ENCODE measurements around the gene DUOXA2. TPM values are rescaled to one million over a fixed set of nuclear protein-coding genes. Genes with fewer than 3 reads are reported as not detected.
"Not testable (repeated sequence)": the region's sequence is repeated elsewhere in the genome, so short reads cannot be mapped to it uniquely, and the experiment has no call there.

The DUOXA2 gene
- polyA plus RNA-seq, 1 experiment = not detected

DNA sequence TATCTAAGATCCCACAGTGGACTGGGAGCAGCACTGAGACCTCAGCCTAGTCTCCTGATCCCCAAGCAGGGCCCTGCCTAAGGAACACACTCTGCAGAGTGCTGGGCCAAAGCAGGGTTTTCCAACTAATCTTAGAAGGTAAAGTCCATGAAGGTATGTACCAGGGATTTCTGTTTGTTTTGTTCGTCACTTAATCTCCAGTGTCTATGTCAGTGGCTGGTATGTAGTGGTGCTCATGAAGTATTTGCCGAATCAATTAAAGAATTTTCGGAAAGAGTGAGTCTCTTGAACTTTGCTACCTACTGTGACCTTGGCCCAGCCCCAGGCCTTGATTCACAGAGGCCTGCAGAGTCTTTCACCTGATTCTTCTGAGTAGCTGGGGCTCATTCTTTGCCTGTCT, 17.4 kb downstream of the DUOXA2 start:
- TF ChIP-seq, protein P1, sequence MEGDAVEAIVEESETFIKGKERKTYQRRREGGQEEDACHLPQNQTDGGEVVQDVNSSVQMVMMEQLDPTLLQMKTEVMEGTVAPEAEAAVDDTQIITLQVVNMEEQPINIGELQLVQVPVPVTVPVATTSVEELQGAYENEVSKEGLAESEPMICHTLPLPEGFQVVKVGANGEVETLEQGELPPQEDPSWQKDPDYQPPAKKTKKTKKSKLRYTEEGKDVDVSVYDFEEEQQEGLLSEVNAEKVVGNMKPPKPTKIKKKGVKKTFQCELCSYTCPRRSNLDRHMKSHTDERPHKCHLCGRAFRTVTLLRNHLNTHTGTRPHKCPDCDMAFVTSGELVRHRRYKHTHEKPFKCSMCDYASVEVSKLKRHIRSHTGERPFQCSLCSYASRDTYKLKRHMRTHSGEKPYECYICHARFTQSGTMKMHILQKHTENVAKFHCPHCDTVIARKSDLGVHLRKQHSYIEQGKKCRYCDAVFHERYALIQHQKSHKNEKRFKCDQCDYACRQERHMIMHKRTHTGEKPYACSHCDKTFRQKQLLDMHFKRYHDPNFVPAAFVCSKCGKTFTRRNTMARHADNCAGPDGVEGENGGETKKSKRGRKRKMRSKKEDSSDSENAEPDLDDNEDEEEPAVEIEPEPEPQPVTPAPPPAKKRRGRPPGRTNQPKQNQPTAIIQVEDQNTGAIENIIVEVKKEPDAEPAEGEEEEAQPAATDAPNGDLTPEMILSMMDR (IDR thresholded peaks at IDR 0.05; ENCODE audit: insufficient read depth, low read depth, low read length) = no peak
- no peak overlapping the region for H3K4me3 ChIP-seq (ENCODE audit: low read depth, low read length)
- ChIA-PET CTCF (interaction anchor here (0.6 to 5.0 kb wide), 4 partner anchors 9 to 269 kb away, joined by 3 to 24 read pairs (median 8); no protein-coding TSS in a partner anchor), POLR2A (no interaction called here)
- peaks cover 52% of the 10 kb centered on the region for H3K27me3 ChIP-seq (ENCODE audit: control insufficient read depth, insufficient read depth, low read length)
- DNase-seq (ENCODE audit: low read depth) = no peak
- H3K36me3 ChIP-seq (ENCODE audit: control insufficient read depth, insufficient read depth, low read length) = no peaks in the 10 kb centered on the region; the same call in 1 of the 2 replicates

DNA sequence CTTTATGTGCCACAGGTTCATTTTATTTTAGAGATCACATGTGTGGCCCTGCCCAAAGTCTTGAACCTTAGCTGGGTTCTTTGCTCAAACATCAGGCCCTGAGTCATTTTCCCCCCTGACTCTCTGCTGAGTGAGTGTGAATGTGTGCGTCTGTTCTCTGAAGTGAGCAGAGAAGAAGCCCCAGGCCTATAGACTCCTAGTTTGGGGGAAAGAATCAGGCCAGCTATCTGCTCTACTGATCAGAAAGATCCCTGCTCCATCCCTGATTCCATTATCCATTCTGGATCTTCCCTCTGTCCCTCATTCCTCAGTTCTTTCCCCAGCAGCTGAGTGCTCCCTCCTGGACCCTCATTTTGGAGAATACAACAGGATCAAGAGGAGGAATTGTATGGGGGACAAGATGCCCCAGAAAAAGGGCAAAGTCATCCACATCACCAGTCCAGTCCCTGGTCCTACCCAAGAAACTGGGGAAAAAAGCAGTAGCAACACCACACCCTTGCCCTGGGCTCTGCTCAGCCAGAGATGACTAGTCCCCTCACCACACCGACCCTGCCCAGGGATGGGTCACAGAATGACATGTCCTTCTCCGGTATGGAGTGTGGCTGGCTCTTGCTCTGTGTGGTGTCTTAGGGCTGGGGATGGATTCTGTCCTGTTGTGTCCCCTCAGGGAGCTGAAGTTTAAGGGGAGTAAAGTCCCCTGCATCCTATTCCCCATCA, 18.9 kb downstream of the DUOXA2 start:
- TF ChIP-seq, protein P1 (IDR thresholded peaks at IDR 0.05; ENCODE audit: insufficient read depth, low read depth, low read length) = no peak
- Histone ChIP-seq H3K36me3 (ENCODE audit: control insufficient read depth, insufficient read depth, low read length) (no peaks in the 10 kb centered on the region), H3K4me3 (ENCODE audit: low read depth, low read length) (no peak overlapping the region), H3K27me3 (ENCODE audit: control insufficient read depth, insufficient read depth, low read length) (peaks cover 50% of the 10 kb centered on the region)
- ChIA-PET POLR2A (no interaction called here), CTCF (interaction anchor here (0.7 to 5.0 kb wide), 4 partner anchors 15 to 72 kb away, joined by 3 to 24 read pairs (median 4); no protein-coding TSS in a partner anchor)
- no peak for DNase-seq (ENCODE audit: low read depth)

DNA sequence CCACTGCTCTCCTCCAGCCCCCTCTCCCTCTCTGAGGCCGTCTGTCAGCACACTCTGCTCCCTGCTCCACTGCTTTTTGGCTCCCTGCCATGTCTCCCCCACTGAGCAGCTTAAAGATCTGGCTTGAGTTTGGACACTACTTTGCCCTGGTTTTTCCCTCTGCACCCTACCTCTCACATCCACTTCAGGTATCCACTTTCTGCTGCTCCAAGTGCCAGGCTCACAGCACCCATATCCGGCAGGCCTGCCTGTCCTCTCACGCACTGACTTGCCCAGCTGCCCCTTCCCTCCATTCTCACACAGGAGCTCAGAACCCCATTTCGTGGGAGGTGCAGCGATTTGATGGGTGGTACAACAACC, 19.4 kb downstream of the DUOXA2 start:
- no peak overlapping the region for H3K4me3 ChIP-seq (ENCODE audit: low read depth, low read length)
- ChIA-PET POLR2A (no interaction called here), CTCF (interaction anchor here (1.2 to 5.0 kb wide), 3 partner anchors 15 to 71 kb away, joined by 3 to 24 read pairs (median 3); no protein-coding TSS in a partner anchor)
- no peak for DNase-seq (ENCODE audit: low read depth)
- peaks cover 44% of the 10 kb centered on the region for H3K27me3 ChIP-seq (ENCODE audit: control insufficient read depth, insufficient read depth, low read length)
- TF ChIP-seq, protein P1 (IDR thresholded peaks at IDR 0.05; ENCODE audit: insufficient read depth, low read depth, low read length) = no peak
- H3K36me3 ChIP-seq (ENCODE audit: control insufficient read depth, insufficient read depth, low read length) = no peaks in the 10 kb centered on the region

DNA sequence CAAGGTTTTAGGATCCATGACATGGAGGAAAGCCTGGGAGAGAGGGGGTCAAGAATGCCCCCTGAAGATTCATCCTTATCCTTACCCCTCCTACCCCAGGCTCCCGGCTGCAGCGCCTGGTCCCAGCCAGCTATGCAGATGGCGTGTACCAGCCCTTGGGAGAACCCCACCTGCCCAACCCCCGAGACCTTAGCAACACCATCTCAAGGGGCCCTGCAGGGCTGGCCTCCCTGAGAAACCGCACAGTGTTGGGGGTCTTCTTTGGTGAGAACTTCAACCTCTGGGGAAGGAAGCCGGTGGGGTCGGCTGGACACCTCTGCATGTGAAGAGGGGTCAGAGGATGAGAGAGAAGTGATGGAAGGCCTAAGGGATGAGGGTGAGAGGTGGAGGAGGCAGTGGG, 19.9 kb downstream of the DUOXA2 start:
- ChIA-PET CTCF (interaction anchor here (5.0 kb wide), 1 partner anchor 16 kb away, joined by 24 read pairs; no protein-coding TSS in a partner anchor), POLR2A (no interaction called here)
- Histone ChIP-seq H3K27me3 (ENCODE audit: control insufficient read depth, insufficient read depth, low read length) (peaks cover 40% of the 10 kb centered on the region), H3K36me3 (ENCODE audit: control insufficient read depth, insufficient read depth, low read length) (no peaks in the 10 kb centered on the region), H3K4me3 (ENCODE audit: low read depth, low read length) (no peak overlapping the region)
- DNase-seq (ENCODE audit: low read depth) = no peak
- TF ChIP-seq, protein P1 (IDR thresholded peaks at IDR 0.05; ENCODE audit: insufficient read depth, low read depth, low read length) = no peak

DNA sequence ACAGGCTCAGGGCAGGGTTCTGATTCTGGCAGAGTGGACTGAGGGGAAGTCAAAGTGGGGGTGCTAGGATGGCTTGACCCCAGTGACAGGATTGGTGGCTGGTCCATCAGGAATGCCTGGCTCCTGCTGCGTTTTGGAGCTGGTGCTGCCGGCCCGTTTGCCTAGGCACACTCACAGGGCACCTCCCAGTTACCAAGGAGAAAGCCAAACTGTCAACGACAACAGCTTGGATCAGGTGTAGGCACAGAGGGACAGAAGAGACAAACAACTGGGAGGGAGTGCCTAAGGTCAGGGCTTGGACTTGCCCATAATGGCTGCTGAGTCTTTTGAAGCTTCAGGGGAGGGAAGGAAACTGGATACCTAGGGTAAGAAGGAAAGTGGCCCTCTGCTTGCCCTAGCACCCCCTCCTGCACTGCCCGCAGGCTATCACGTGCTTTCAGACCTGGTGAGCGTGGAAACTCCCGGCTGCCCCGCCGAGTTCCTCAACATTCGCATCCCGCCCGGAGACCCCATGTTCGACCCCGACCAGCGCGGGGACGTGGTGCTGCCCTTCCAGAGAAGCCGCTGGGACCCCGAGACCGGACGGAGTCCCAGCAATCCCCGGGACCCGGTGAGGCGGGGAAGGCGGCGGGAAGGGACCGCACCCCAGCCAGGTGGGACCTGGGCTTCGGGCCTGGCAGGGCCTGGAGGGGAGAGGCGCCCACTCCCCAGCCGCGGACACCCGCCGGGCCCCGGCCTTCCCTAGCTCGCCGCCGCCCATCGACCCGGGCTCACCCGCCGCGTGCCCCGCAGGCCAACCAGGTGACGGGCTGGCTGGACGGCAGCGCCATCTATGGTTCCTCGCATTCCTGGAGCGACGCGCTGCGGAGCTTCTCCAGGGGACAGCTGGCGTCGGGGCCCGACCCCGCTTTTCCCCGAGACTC, 20.8 kb downstream of the DUOXA2 start:
- DNase-seq (ENCODE audit: low read depth) = no peak
- TF ChIP-seq, protein P1 (IDR thresholded peaks at IDR 0.05; ENCODE audit: insufficient read depth, low read depth, low read length) = no peak
- Histone ChIP-seq H3K36me3 (ENCODE audit: control insufficient read depth, insufficient read depth, low read length) (no peaks in the 10 kb centered on the region), H3K27me3 (ENCODE audit: control insufficient read depth, insufficient read depth, low read length) (peaks cover 31% of the 10 kb centered on the region), H3K4me3 (ENCODE audit: low read depth, low read length) (no peak overlapping the region)
- ChIA-PET POLR2A (interaction anchor here (0.5 kb wide), 1 partner anchor 51 kb away, joined by 3 read pairs; no protein-coding TSS in a partner anchor), CTCF (interaction anchor here (0.8 kb wide), 1 partner anchor 13 kb away, joined by 3 read pairs; no protein-coding TSS in a partner anchor)

DNA sequence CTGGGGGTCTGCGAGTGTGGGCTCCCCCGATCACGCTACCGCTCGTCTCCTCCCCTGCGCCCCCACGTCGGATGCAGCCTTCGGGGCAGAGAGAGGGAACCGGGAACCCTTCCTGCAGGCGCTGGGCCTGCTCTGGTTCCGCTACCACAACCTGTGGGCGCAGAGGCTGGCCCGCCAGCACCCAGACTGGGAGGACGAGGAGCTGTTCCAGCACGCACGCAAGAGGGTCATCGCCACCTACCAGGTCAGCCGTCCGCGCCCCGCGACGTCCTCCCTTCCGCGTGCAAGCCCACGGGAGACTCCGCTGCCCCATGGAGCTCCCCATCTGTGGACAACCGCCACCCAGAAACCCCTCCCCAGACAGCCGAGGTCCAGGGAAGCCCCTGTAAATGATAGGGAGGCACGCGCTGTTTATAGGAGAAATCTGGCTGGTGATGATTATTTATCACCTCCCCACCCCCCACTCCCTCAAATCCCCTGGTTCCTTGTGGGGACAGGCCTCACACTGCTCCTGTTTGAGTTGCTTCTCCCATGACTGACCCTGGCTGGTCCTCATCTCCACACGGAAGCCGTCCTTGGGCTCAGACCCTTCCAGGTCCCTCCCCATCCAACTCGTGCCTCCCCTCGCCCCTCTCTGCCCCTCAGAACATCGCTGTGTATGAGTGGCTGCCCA, 21.7 kb downstream of the DUOXA2 start:
- peaks cover 22% of the 10 kb centered on the region for H3K27me3 ChIP-seq (ENCODE audit: control insufficient read depth, insufficient read depth, low read length)
- POLR2A ChIA-PET; H3K4me3 ChIP-seq (ENCODE audit: low read depth, low read length); H3K36me3 ChIP-seq (ENCODE audit: control insufficient read depth, insufficient read depth, low read length); DNase-seq (ENCODE audit: low read depth): not testable (repeated sequence)
- CTCF ChIA-PET = interaction anchor here (0.8 to 2.9 kb wide), 2 partner anchors 14 to 18 kb away, joined by 3 to 17 read pairs; no protein-coding TSS in a partner anchor
